LHCN-M2 (cell line): ENCODE results near the gene KAT6B. TPM values are rescaled to one million over a fixed set of nuclear protein-coding genes. Genes with fewer than 3 reads are reported as not detected.

ENCODE experiments used
- DNase-seq: peaks from one replicate; pipeline ENCODE4 v3.0.0-alpha.2; 2012; ENCODE audit warnings: low read depth
- total RNA-seq: library from RNA; depleted of rRNA; stranded (reverse); fragments of >200 nt; gene quantifications from 2 replicates; pipeline ENCODE4 v1.2.3, GENCODE V29; 2014

Gene KAT6B
- total RNA-seq, 1 experiment from 2014 or later, result 11.3 TPM

DNA sequence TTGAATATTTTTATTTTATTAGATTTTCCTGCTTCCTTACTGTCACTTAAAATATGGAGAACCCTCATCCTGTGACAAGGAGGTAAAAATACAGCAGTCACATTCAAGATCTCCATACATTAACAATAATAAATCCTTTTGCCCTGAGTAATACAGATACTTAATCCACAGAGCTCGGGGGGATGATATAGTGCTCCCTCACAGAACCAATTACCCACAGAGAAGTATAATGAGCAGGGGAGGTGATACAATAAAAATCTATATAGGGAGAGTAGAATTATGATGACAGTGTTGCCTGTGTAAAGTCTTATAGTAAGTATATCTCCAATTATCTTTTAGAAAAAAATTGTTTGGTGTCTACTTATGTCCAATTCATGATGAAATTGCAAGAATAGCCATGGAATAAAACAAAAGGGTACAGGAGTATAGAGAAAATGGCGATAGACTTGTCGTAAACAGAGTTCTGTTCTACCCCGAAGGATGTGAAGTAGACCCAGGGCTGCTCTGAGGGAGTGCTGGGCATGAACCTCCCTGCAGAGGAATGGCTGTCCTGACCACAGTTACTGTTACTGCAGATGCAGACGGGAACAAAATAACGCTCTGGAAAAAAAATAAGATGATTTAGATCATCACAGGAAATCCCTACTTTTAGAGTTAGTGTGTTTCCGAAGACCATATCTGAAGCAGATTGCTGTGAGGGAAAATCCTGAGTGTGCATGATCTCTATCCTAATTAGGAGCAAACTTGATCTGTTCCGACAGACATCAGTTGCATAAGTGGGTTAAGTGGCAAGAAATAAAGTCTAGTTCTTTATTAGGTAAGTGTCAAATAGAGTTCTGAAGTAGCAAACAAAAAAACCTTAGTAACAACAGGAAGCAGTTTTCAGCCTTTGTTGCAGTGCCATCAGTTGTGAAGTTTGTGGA, 123.7 kb downstream of the KAT6B start:
- DNase-seq, result no peak

GRCh38 chr10:74953214-74953613, 126.8 kb downstream of the KAT6B start:
- no peak for DNase-seq

GRCh38 chr10:74955796-74956195, 129.4 kb downstream of the KAT6B start:
- no peak for DNase-seq

- no peak for DNase-seq
Observed at GRCh38 chr10:74956555-74957111, 130.2 kb downstream of the KAT6B start.

DNA sequence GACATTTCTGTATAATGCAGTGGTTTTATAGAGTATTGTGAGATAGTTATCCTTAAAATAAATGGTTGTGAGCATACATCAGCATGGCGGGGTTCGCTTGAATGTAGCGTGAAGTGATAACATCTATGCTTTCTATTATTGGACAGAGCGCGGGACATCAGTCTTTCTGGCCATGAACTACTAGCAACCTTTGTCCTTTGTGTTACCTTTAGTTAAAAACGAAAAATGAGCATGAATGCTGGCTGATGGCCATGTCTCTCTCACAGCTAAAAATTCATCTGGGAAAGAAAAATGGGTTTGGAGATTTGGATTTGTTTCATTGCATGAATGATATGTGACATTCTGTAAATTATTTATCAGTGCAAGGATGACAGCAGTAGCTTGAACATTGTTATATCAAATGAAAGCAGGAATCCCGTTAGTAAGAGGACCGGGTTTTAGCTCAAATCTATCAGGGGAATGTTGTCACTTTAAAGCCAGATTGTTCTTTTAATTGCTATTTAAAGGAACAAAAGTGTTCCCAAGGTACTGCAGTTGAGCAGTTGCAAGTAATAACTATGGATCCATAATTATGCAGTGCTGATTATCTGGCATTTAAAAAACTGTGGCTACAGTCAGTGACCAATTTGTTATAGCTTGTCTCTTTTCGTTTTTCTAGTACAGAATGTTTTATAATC, 131.0 kb downstream of the KAT6B start:
- DNase-seq, result no peak

DNA sequence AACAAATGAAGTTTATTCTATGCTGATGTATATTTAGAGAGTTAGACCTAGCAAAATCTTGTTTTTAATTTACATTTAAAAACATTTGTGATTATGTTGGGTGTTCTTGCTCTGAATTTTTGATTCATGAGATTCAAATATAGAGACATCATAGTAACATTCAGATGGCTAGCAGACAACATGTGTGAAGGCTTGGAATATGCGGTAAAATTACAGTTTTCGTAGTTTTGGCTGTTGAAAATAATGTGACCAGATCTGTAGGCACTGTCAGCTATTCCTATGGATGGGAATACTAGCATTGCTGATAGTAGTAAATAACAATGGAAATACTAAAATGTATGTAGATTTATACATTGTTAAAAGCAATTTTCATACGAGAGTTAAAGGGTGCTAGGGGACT, 131.9 kb downstream of the KAT6B start:
- DNase-seq, result no peak

- no peak for DNase-seq
Observed at GRCh38 chr10:74960670-74961069, 134.3 kb downstream of the KAT6B start.

DNA sequence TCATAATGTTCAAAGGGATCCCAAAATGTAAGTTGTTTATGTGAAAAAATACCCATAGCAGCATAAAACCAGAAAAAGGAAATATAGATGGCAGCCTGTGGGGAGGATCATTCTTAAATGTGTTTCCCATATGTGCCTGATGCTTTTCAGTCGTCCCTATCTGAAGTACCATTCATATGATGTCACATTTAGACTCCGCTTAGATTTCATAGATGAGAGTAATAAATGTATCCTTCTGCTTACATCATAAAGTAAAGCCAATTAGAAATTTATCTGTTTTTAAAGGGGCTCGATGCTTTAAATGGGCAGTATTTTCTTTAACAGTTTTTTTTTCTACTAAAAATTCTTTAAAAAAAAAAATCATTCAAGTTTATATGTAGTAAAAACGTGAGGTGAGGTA, 136.1 kb downstream of the KAT6B start:
- DNase-seq, result no peak

DNA sequence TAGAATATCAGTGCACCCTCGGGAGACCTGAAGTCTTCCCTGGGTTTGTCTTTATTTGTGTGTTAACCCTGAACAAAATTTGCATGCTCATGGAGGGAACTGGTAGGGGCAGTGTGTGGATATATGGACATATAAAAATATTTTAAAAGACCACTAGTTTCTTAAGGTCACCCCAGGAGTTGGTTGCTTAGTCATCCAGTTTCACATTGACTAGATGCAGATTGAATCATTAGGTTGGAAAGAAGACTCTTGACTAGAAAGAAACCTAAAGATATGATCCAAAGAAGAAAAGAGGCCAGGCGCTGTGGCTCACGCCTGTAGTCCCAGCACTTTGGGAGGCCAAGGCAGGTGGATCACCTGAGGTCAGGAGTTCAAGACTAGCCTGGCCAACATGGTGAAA, 137.1 kb downstream of the KAT6B start:
- DNase-seq, result no peak

DNA sequence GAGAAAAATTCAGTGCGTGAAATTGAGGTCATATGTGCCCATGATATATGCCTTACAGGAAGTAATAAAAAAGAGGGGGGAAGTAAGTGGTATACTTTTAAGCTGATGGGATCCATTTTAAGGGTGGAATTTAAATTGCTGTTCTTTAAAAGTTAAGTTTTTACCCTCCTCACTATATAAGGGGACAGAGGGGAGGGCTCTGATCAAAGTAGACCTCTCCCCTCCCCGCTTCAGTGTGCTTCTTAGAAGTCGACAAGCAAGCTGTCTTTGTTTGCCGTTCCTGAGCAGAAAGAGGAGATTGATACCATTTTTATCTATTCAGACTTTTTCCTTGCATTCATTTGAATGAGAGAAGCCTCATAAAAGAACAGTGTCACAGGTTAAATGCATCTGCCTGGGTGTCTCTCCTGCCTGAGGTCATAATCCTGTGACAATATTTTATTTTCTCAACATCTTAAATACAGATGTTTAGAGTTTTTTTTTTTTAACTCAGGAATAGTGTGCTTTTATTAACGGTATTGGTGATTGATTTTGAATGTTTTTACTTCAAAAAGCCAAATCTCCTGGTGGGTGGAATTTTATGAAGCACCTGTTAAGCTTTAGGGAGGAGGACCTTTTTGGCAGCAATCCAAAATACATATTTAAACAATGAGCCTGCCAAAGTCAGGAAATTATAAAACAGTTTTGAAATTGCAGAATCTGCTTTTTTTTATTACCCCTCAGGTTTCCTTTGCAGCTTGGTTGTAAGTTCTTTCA, 141.7 kb downstream of the KAT6B start:
- DNase-seq, result no peak

DNA sequence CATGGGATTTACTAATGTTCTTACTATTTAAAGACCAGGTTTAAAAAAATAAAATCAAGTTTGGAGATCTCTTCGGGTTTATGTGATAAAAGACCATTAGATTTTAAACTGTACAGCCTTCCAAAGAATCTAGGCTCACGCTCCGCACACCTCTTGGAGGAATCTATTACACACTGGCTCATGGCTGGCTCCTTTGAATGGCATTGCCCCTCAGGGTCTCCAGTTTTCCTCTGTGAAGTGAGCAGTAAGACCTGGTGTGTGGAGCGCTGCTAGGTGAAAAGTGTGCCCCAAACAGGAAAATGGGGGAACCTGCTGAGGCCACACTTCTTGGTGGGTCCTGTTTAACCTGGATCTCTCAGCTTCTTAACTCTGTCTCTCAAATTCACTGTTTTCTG, 142.3 kb downstream of the KAT6B start:
- no peak for DNase-seq

DNA sequence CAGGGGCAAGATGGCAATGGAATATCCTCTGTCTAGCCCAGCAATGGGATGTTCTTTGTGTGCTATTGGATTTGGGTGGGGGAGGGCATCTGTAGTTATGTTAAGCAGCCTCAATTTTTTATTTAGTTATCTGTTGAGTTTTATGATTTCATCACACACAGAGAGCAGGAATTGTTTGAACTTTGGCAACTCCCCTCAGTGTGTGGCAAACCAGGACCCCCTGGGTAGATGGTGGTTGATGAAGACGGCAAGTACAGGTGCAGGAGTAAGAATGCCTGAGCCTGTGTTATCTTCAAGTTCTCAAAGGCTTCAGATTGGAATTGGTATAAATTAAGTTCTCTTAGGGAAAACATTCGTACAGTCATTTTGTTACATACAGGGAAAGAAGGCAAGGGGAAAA, 142.7 kb downstream of the KAT6B start:
- DNase-seq, result no peak

GRCh38 chr10:74969530-74969929, 143.1 kb downstream of the KAT6B start:
- no peak for DNase-seq

DNA sequence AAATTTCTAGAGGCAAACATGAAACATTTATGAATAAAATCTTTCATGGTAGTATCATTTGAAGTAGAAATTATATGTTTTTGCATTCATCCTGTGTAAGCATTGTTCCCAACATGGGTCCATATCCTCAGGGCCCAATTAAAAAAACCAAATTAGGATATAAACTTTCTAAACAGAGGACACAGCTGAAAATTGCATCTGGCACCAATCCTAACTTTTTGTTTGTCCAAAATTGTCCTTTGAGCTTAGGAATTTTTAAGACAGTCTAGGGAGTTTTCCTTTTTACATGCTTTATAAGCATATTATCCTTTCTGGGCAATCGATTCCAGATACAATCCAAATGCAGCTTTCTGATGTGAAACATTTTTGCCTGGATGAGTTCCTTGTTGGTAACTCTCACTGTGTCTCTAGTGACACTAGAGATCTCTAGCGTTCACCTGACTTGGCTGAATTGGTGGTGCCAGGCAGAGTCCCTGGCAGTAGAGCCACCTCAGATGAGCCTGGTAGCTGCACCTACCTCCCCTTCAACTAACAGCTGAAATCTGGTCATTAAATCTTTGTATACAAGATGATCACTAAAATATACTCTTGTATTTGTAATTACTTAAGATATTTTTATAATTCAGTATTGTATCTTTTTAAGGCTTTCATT, 147.5 kb downstream of the KAT6B start:
- DNase-seq, result no peak

DNA sequence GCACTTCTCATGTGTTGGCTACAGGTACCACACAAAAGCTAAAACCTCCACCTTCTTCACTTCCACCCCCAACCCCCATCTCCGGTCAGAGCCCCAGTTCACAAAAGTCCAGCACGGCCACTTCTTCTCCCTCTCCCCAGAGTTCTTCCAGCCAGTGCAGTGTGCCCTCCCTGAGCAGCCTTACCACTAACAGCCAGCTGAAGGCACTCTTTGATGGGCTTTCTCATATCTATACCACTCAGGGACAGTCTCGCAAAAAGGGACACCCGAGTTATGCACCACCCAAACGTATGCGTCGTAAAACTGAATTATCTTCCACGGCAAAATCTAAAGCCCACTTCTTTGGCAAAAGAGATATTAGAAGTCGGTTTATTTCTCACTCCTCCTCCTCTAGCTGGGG, 149.4 kb downstream of the KAT6B start:
- DNase-seq, result no peak

DNA sequence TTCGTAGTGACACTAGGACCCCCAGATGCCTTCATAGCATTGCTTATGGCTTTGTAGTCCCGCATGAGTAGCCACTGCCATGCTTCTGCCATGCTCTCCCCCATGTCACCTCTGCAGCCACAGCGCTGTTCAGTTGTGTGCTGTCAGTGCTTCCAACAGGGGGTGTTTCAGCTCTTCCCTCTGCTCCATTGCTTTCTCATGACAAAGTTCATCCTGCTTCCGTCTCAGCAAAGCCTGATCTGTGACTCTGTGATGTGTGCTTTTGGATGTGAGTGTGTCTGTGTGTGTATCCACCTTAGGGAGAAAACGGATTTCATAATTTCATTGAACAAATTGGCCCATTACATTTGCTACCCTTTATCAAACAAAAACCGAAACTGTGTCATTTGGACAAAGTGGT, 150.2 kb downstream of the KAT6B start:
- DNase-seq, result no peak

DNA sequence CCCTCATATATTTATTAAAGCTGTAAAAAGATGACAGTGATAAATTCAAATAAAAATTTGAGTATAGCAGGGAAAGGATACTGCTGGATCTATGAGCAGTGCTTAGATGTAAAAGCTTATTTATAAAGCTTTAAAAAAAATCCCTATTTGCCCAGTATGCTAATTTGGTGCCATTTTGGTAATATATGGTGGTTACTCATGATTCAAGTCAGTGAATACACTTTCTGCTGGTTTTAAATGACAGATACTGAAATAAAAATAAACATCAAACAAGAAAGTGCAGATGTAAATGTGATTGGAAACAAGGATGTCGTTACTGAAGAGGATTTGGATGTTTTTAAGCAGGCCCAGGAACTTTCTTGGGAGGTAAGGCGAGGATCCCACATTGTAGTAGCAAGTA, 150.7 kb downstream of the KAT6B start:
- no peak for DNase-seq

GRCh38 chr10:74977913-74978847, 151.8 kb downstream of the KAT6B start:
- DNase-seq, result no peak

GRCh38 chr10:74981831-74982633, 155.6 kb downstream of the KAT6B start:
- DNase-seq, result no peak

DNA sequence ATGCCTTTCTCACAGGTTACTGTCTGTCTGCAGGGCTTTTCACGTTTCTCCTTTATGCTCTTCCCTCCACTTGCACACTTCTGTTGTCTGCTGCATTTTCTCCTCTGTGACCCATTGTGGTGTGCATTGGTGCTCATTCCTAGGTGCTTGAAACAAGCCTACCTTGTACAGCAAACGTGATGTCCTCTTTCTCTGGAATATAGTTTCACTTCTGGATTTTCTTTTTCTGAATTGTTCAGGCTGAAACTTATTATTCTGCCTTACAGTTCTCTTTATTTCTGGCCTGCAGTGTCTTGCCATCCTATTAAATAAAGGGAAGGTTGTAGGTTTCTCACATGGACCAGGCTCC, 156.2 kb downstream of the KAT6B start:
- no peak for DNase-seq
